IMR-90 (cell line): Measurements from ENCODE around the gene CDC45. TPM values are rescaled to one million over a fixed set of nuclear protein-coding genes. Genes with fewer than 3 reads are reported as not detected.

Experiments used
- ATAC-seq: fragments of 200-7000 bp; cut with Tn5 transposase; 2 replicates; pipeline ENCODE4 v1.9.1; 2020; ENCODE audit warnings: low read depth, mild to moderate bottlenecking, moderate library complexity
- BruUV-seq: library from RNA; stranded (reverse); fragments of 400-500 nt; replicated peaks from 2 replicates; lab custom pipeline; 2021; lab: Mats Ljungman, UMichigan
- CTCF ChIA-PET: fragments of 300-600 bp; formaldehyde crosslinking; extraction: SDS; loops from one replicate; lab custom pipeline; 2021; ENCODE audit warnings: antibody characterized with exemption; lab: Yijun Ruan, JAX
- POLR2A ChIA-PET: fragments of 300-600 bp; sonication (Branson Sonifier 250); formaldehyde crosslinking; loops from one replicate; lab custom pipeline; 2022; ENCODE audit warnings: antibody characterized with exemption; ENCODE audit not compliant: unreplicated experiment; lab: Charles Lee
- DNase-seq: peaks from one replicate; pipeline ENCODE4 v3.0.0; 2013
- H2AFZ ChIP-seq: replicated peaks from 2 replicates; pipeline ENCODE3; 2013; ENCODE audit warnings: low read length, mild to moderate bottlenecking; ENCODE audit not compliant: poor library complexity
- H2AK5ac ChIP-seq: 2 replicates; pipeline ENCODE4 v1.6.1; 2013; ENCODE audit warnings: low read depth, low read length, inconsistent platforms
- H2AK9ac ChIP-seq: replicated peaks from 2 replicates; pipeline ENCODE3; 2013; ENCODE audit warnings: mild to moderate bottlenecking, low read depth, low read length, moderate library complexity; ENCODE audit not compliant: poor library complexity
- H2BK120ac ChIP-seq: 2 replicates; pipeline ENCODE4 v1.6.1; 2013; ENCODE audit warnings: low read depth, low read length, inconsistent platforms
- H2BK15ac ChIP-seq: 3 replicates; pipeline ENCODE4 v1.6.1; 2013; ENCODE audit warnings: low read depth, low read length, inconsistent platforms
- H2BK20ac ChIP-seq: 2 replicates; pipeline ENCODE4 v1.6.1; 2013; ENCODE audit warnings: low read depth, mild to moderate bottlenecking, inconsistent platforms, low read length, moderate library complexity
- H2BK5ac ChIP-seq: 2 replicates; pipeline ENCODE4 v1.6.1; 2013; ENCODE audit warnings: mild to moderate bottlenecking, low read depth, low read length, inconsistent platforms; ENCODE audit not compliant: poor library complexity, severe bottlenecking
- H3K14ac ChIP-seq: replicated peaks from 2 replicates; pipeline ENCODE4 v1.6.1; 2013; ENCODE audit warnings: low read depth, low read length, inconsistent platforms
- H3K18ac ChIP-seq: 2 replicates; pipeline ENCODE4 v1.6.1; 2013; ENCODE audit warnings: low read depth, low read length, control low read depth
- H3K23ac ChIP-seq: 2 replicates; pipeline ENCODE4 v1.6.1; 2013; ENCODE audit warnings: low read depth, low read length, inconsistent platforms
- H3K27ac ChIP-seq: 2 replicates; pipeline ENCODE4 v1.5.1; 2013; ENCODE audit warnings: mild to moderate bottlenecking, control low read depth, low read length; ENCODE audit not compliant: insufficient read depth
- H3K27me3 ChIP-seq: 2 replicates; pipeline ENCODE4 v1.6.1; 2013; ENCODE audit warnings: low read length; ENCODE audit not compliant: control insufficient read depth, insufficient read depth
- H3K36me3 ChIP-seq: 2 replicates; pipeline ENCODE4 v1.6.1; 2013; ENCODE audit warnings: low read length, mixed read lengths; ENCODE audit not compliant: control insufficient read depth, insufficient read depth
- H3K4ac ChIP-seq: 2 replicates; pipeline ENCODE4 v1.6.1; 2013; ENCODE audit warnings: low read depth, low read length, inconsistent platforms
- H3K4me1 ChIP-seq: 2 replicates; pipeline ENCODE4 v1.6.1; 2013; ENCODE audit warnings: low read length, mixed read lengths; ENCODE audit not compliant: control insufficient read depth, insufficient read depth
- H3K4me2 ChIP-seq: 2 replicates; pipeline ENCODE4 v1.6.1; 2013; ENCODE audit warnings: low read depth, mild to moderate bottlenecking, control low read depth, low read length, moderate library complexity
- H3K4me3 ChIP-seq: 2 replicates; pipeline ENCODE4 v1.5.1; 2013; ENCODE audit warnings: low read depth, mild to moderate bottlenecking, control low read depth, low read length, moderate library complexity; ENCODE audit not compliant: insufficient read depth
- H3K56ac ChIP-seq: 2 replicates; pipeline ENCODE4 v1.6.1; 2013; ENCODE audit warnings: low read length, inconsistent platforms; ENCODE audit not compliant: insufficient read depth; ENCODE audit errors: extremely low read depth
- H3K79me1 ChIP-seq, 2 experiments: 2 replicates each; pipeline ENCODE4 v1.6.1; 2013; ENCODE audit warnings: low read length in 2 of 2, inconsistent platforms in 1 of 2, low read depth in 1 of 2
- H3K9ac ChIP-seq: 2 replicates; pipeline ENCODE4 v1.6.1; 2013; ENCODE audit warnings: low read depth, low read length, control low read depth
- H3K9me1 ChIP-seq: 2 replicates; pipeline ENCODE4 v1.6.1; 2013; ENCODE audit warnings: low read length, inconsistent platforms; ENCODE audit not compliant: insufficient read depth
- H3K9me3 ChIP-seq: 2 replicates; pipeline ENCODE4 v1.6.1; 2013; ENCODE audit warnings: low read length; ENCODE audit not compliant: control insufficient read depth, insufficient read depth
- H4K20me1 ChIP-seq: 2 replicates; pipeline ENCODE4 v1.6.1; 2013; ENCODE audit warnings: low read length, inconsistent platforms; ENCODE audit not compliant: insufficient read depth
- H4K5ac ChIP-seq: 2 replicates; pipeline ENCODE4 v1.6.1; 2013; ENCODE audit warnings: mild to moderate bottlenecking, low read depth, low read length, control low read depth
- H4K8ac ChIP-seq, 2 experiments: 2 replicates each; pipeline ENCODE4 v1.6.1; 2013; ENCODE audit warnings: low read depth in 2 of 2, low read length in 2 of 2, control low read depth in 1 of 2, inconsistent platforms in 1 of 2
- H4K91ac ChIP-seq: 2 replicates; pipeline ENCODE4 v1.6.1; 2013; ENCODE audit warnings: low read depth, low read length, inconsistent platforms; ENCODE audit not compliant: insufficient read depth
- BHLHE40 ChIP-seq: fragments of 150-350 bp; IDR thresholded peaks from 2 replicates; pipeline ENCODE4 v1.6.1; 2016; ENCODE audit warnings: mild to moderate bottlenecking, low read depth, low read length
- CEBPB ChIP-seq: IDR thresholded peaks from 2 replicates; pipeline ENCODE4 v1.6.1; 2012; ENCODE audit warnings: low read depth, low read length, improper control_type of control experiment
- CHD1 ChIP-seq: IDR thresholded peaks from 2 replicates; pipeline ENCODE4 v1.6.1; 2012; ENCODE audit warnings: low read depth, low read length, improper control_type of control experiment
- CTCF ChIP-seq: conservative IDR thresholded peaks from 2 replicates; pipeline ENCODE4 v1.5.1; 2012; ENCODE audit warnings: mild to moderate bottlenecking, low read depth, low read length, improper control_type of control experiment
- FOS ChIP-seq: fragments of 150-350 bp; IDR thresholded peaks from 2 replicates; pipeline ENCODE4 v1.6.1; 2016; ENCODE audit warnings: low read depth, low read length
- MAFK ChIP-seq: IDR thresholded peaks from 2 replicates; pipeline ENCODE4 v1.6.1; 2012; ENCODE audit warnings: low read depth, low read length, improper control_type of control experiment
- MAZ ChIP-seq: IDR thresholded peaks from 2 replicates; pipeline ENCODE4 v1.6.1; 2012; ENCODE audit warnings: low read depth, mild to moderate bottlenecking, low read length, improper control_type of control experiment, moderate library complexity, borderline replicate concordance
- NFE2L2 ChIP-seq: fragments of 150-350 bp; IDR thresholded peaks from 2 replicates; pipeline ENCODE4 v1.6.1; 2016; ENCODE audit warnings: low read depth, mild to moderate bottlenecking, low read length
- POLR2A ChIP-seq: IDR thresholded peaks from 2 replicates; pipeline ENCODE4 v1.6.1; 2012; ENCODE audit warnings: mild to moderate bottlenecking, low read depth, low read length
- RCOR1 ChIP-seq: IDR thresholded peaks from 2 replicates; pipeline ENCODE4 v1.6.1; 2012; ENCODE audit warnings: mild to moderate bottlenecking, low read length, improper control_type of control experiment; ENCODE audit not compliant: insufficient replicate concordance
- SMC3 ChIP-seq: fragments of 150-350 bp; IDR thresholded peaks from 2 replicates; pipeline ENCODE4 v1.6.1; 2016; ENCODE audit warnings: low read depth, mild to moderate bottlenecking, antibody characterized with exemption, low read length, moderate library complexity
- WGBS, 2 experiments: methylation state at CpG; one replicate each; pipeline versions ENCODE4 v1.1.5 to v1.1.7; 2013; ENCODE audit warnings: missing lambda C conversion rate in 2 of 2; ENCODE audit not compliant: insufficient read length in 1 of 2; ENCODE audit errors: extremely low coverage in 2 of 2; 5-methylcytosine and 5-hydroxymethylcytosine counted together
- dilution Hi-C: fragments of 300-500 bp; cut with HindIII; formaldehyde crosslinking; loops from one replicate; pipeline ENCODE4 v1.14.3; 2018; ENCODE audit warnings: low sequenced_read_pairs; ENCODE audit not compliant: unreplicated experiment
- in situ Hi-C: fragments of 300-500 bp; cut with MboI; formaldehyde crosslinking; loops from 3 replicates; pipeline ENCODE4 v1.14.3; 2019; ENCODE audit warnings: low sequenced_read_pairs, inconsistent platforms, mixed read lengths
- intact Hi-C: fragments of 100-400 bp; cut with micrococcal nuclease; formaldehyde crosslinking; loops from 2 replicates; pipeline ENCODE4 v1.10.0; 2022
- polyA plus RNA-seq, 3 experiments: library from polyadenylated mRNA; depleted of rRNA; stranded (reverse); fragments of >200 nt; gene quantifications; 2 replicates each; pipeline ENCODE4 v1.2.3, GENCODE V29; 2012; ENCODE audit warnings: low replicate concordance in 1 of 3
- total RNA-seq: library from RNA; depleted of rRNA; stranded (reverse); fragments of >200 nt; gene quantifications from 2 replicates; pipeline ENCODE4 v1.2.3, GENCODE V29; 2012
- TF ChIP-seq, protein P1 (sequence below): fragments of 150-350 bp; IDR thresholded peaks from 2 replicates; pipeline ENCODE4 v1.6.1; 2017; ENCODE audit warnings: mild to moderate bottlenecking, antibody characterized with exemption, low read length, low read depth
- TF ChIP-seq, protein P2 (sequence below): fragments of 150-350 bp; IDR thresholded peaks from 2 replicates; pipeline ENCODE4 v1.6.1; 2016; ENCODE audit warnings: low read depth, mild to moderate bottlenecking, low read length, moderate library complexity, borderline replicate concordance

CDC45 gene
- total and polyA plus RNA-seq, 2 of the 4 experiments (the other 2 are of a cell fraction): 22.7 to 44.6 TPM

GRCh38 chr22:19503367-19503766, 23.6 kb downstream of the CDC45 start:
- H3K4me2 ChIP-seq: no peak overlapping the region
- H2AK9ac ChIP-seq: no peak overlapping the region
- H3K18ac ChIP-seq: no peak overlapping the region
- no peak overlapping the region for H3K14ac ChIP-seq
- H3K4me3 ChIP-seq: no peak overlapping the region
- TF ChIP-seq BHLHE40: no peak
- no peak for TF ChIP-seq NFE2L2
- TF ChIP-seq RCOR1: no peak
- TF ChIP-seq CHD1: no peak
- no peak for TF ChIP-seq POLR2A
- no peak for TF ChIP-seq FOS
- TF ChIP-seq MAFK: no peak
- TF ChIP-seq, protein P1, sequence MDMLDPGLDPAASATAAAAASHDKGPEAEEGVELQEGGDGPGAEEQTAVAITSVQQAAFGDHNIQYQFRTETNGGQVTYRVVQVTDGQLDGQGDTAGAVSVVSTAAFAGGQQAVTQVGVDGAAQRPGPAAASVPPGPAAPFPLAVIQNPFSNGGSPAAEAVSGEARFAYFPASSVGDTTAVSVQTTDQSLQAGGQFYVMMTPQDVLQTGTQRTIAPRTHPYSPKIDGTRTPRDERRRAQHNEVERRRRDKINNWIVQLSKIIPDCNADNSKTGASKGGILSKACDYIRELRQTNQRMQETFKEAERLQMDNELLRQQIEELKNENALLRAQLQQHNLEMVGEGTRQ: no peak
- no peak for TF ChIP-seq CEBPB
- no peak for TF ChIP-seq SMC3
- TF ChIP-seq MAZ: no peak
- TF ChIP-seq CTCF: no peak
- TF ChIP-seq, protein P2, sequence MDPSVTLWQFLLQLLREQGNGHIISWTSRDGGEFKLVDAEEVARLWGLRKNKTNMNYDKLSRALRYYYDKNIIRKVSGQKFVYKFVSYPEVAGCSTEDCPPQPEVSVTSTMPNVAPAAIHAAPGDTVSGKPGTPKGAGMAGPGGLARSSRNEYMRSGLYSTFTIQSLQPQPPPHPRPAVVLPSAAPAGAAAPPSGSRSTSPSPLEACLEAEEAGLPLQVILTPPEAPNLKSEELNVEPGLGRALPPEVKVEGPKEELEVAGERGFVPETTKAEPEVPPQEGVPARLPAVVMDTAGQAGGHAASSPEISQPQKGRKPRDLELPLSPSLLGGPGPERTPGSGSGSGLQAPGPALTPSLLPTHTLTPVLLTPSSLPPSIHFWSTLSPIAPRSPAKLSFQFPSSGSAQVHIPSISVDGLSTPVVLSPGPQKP: no peak
- CTCF ChIA-PET: no interaction called here
- H2BK120ac ChIP-seq: no peak overlapping the region
- ATAC-seq (no peak), DNase-seq (no peak)
- H4K8ac ChIP-seq: no peak overlapping the region
- no TSS peak for BruUV-seq
- in situ Hi-C loops: no loop called here
- no peak overlapping the region for H2BK20ac ChIP-seq
- dilution Hi-C loops: no loop called here
- H4K91ac ChIP-seq: no peak overlapping the region
- no CpG with 5 or more reads among the region's 7 CpGs for WGBS, 2 experiments
- no peak overlapping the region for H3K23ac ChIP-seq
- no peak overlapping the region for H2AFZ ChIP-seq
- no peaks in the 10 kb centered on the region for H3K4me1 ChIP-seq
- H3K9ac ChIP-seq: no peak overlapping the region
- no peaks in the 10 kb centered on the region for H3K9me1 ChIP-seq
- H3K79me1 ChIP-seq: no peaks in the 10 kb centered on the region
- H2BK15ac ChIP-seq: no peak overlapping the region
- no peak overlapping the region for H3K56ac ChIP-seq
- no peaks in the 10 kb centered on the region for H3K27me3 ChIP-seq
- no peak overlapping the region for H4K5ac ChIP-seq
- H3K4ac ChIP-seq: no peak overlapping the region
- H3K27ac ChIP-seq: no peak overlapping the region
- POLR2A ChIA-PET: no interaction called here
- H2BK5ac ChIP-seq: no peak overlapping the region
- no peaks in the 10 kb centered on the region for H4K20me1 ChIP-seq
- peaks cover 3% of the 10 kb centered on the region; the same call in 1 of the 2 replicates for H3K36me3 ChIP-seq
- no peak overlapping the region for H2AK5ac ChIP-seq
- intact Hi-C loops: no loop called here
- no peaks in the 10 kb centered on the region for H3K9me3 ChIP-seq
